CD4-positive, alpha-beta T cell treated with Interferon gamma for 1 hour (primary cell): ENCODE results near the gene GPS2.

Experiments used
- DNase-seq: peaks from one replicate; pipeline ENCODE4 v3.0.0-alpha.2; 2020

The GPS2 gene

DNA sequence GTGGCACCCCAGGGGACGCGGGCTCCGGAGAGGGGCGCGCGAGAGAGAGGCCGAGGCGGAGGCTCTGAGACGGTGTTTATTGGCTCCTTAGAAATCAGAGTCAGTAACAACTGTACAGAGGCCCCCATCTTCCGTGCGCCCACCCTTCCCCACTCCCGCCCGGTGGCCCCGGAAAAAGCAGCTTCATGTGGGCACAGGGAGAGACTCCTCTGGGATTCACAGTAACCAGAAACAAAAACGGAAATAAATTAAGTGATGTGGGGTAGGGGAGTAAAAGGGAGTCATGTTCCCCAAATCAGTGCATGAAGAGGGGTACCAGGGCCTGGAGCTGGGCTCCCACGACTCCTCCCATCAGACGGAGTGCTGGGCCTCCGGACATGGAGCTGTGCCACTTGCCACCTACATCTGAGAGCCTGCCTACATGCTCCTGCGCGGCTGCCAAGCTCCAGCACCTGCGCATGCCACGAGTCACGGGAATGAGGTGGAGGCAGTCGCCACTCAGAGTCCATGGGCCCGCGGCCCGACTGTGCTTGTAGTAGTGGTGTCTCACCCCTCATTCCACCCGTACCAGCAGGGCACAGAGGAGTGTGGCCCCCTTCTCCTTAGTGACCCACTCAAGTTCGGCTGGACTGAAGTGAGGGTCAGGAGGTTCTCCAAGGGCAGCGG, 543 bp upstream of the GPS2 start:
- no peak for DNase-seq

DNA sequence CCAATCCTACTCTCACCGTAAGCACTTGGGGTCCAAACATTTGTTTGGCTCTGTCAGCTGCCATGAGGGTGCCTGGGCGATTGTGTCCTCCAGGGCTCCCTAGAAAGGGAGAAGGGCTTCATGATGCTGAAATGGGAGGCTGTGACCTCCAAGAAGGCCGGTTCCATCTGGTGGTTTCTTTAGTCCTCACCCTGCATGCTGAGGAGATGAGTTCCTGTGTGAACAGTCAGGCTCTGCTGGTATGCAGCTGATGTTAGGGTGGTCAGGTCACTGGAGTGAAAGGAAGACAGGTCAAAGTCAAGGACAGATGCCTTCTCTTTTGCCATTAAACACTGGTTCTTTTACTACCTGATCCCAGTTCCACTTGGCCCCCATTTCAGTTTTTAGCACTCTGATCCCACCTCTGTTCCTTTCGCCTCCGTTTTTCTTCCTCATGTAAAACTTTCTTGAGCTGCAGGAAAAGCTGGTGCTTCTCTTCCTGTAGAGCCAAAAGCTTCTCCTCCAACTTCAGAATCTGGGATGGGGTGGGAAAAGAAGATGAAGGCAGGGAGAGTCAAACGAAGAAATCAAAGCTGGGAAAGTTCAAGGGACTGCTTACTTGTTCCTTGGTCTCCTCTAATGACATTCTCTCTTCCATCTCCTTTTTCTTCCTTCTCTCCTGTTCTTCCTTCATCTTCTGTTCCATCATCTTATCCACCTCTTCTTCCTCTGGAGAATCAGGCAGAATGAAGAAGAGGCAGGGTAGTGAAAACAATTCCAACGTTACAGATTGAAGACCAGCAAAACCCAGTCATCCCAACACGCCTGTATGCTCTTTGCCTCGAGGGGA, 1.1 kb downstream of the GPS2 start:
- no peak for DNase-seq

DNA sequence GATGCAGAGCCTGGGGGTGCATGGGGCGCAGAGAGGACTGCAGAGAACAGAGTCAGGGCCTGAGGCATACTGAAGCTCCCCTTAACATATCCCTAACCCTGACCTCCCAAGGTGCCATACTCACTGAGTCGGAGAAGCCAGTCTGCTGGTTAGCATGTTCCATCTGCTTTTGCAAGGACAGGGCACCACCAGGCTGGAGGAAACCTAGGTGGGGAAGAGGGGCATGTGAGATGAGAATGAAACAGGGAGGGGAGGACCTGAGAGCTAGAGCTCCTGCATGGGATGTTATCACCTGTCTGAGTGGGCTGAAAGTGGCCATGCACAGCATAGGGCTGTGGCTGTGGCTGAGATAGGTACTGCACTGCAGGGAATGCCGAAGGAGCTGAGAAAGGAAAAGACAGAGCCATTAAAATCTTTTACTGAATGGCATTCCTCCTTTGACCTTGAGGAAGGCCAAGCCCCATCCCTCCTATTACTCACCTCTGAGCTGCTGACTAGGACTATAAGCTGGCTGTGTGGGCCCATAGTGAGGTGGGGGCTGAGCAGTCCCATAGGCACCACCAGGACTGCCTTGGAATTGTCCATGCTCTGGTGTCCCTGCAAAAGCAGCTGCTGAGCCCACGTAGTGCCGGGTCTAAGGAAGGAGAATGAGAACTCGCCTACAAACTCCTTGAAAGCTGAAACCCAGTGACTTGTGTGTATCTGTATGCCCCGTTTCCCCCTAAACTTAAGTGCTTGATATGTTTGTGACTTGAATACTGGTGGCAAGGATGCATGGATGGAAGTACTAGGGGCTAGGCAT, 1.9 kb downstream of the GPS2 start:
- no peak for DNase-seq

DNA sequence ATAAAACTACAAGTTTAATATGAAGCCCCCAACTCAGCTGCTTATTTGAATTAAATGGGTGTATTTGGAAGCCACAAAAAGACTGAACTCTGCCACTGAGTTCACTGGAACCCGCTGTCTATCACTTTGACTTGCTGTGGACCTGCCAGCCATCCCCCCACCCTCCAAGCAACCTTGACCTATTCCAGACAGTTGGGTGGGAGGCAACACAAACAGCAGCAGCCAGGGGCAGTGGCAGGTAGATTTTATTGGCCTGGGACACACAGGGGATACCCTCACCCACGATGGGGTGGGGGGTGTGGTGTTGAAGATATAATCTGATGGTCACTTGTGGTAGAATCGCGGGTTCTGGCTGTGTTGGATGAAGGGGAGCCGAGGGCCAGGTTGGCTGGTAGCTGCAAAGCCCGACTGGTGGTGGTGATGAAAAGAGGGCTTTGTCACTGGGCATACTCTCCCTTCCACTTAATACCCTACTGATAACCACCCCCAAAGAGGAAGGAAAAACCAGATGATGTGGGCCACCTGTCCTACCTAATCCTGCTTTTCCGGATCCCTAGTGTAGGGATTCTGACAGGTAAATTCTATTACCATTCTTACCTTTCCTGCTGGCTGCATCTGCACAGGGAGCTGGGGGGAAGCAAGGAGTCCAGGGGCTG, 2.6 kb downstream of the GPS2 start:
- DNase-seq: no peak

DNA sequence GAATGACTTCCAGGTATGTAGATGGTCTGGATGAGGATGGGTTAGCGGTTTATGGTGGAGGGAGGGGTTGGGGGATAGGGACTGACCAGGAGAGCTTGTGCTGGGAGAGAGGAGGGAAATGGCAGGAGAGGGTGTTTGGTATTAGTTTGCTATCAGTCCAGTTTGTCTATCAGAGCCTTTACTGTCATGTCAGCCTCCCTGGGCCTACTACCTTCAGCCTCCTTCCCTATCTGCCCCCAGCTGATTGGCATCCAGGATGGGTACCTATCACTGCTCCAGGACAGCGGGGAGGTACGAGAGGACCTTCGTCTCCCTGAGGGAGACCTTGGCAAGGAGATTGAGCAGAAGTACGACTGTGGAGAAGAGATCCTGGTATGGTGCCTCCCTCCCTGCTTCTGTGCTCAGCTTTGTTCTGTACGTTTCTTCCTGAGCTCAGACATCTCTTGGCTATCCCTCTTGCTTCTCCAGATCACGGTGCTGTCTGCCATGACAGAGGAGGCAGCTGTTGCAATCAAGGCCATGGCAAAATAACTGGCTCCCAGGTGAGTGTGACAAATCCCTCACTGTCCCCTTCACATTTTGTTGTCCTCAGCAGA, 4.0 kb downstream of the GPS2 start:
- DNase-seq: no peak

DNA sequence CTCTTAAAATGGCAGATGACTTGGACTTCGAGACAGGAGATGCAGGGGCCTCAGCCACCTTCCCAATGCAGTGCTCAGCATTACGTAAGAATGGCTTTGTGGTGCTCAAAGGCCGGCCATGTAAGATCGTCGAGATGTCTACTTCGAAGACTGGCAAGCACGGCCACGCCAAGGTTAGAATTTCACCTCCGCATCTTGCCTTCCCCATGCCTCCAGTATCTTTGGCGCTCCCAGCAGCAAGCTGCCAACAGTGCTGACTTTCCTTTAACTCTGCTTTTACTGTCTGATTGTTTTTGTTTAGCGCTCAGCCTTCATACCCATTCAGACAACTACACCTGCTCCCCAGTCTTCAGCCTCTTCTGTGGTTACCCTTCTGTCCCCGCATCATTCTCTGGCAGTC, 5.5 kb downstream of the GPS2 start:
- no peak for DNase-seq

DNA sequence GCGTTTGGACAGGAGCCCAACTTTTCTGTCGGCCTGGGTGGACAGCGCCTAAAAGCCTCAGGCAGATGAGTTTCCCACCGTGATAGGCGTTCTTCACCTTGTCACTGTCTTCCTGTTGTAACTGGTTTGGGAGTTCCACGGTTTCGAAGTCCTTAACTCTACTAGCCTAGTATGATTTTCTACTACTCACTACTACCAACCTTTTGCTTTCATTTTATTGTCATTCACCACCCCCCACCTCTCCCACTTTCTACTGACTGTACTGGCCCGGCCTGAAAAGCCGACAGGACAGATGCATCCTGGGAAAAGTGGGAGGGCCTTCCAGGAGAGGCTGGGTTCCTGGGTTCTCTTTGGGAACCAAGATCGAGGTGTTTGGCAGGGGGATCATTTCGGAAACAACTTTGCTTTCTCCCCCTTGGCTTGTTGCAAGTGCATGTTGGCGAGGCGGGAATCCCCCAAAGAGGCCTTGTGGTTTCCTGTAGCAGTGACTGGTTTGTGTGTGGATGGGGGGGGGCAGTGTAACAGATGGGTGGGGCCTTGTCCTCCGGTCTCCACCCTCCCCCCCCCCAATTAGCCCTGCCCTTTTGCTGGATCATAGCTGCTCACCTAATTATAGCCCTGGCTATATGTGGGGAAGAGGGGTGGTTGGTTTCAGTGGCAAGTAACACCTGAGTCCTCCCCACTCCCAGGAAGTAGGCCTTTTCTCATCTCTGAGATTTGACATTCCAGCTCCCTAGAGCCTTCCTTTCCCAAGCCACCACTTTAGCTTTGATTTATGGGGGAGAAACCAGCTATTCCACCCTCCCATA, 6.3 kb downstream of the GPS2 start:
- peak; percentile 93 for DNase-seq

DNA sequence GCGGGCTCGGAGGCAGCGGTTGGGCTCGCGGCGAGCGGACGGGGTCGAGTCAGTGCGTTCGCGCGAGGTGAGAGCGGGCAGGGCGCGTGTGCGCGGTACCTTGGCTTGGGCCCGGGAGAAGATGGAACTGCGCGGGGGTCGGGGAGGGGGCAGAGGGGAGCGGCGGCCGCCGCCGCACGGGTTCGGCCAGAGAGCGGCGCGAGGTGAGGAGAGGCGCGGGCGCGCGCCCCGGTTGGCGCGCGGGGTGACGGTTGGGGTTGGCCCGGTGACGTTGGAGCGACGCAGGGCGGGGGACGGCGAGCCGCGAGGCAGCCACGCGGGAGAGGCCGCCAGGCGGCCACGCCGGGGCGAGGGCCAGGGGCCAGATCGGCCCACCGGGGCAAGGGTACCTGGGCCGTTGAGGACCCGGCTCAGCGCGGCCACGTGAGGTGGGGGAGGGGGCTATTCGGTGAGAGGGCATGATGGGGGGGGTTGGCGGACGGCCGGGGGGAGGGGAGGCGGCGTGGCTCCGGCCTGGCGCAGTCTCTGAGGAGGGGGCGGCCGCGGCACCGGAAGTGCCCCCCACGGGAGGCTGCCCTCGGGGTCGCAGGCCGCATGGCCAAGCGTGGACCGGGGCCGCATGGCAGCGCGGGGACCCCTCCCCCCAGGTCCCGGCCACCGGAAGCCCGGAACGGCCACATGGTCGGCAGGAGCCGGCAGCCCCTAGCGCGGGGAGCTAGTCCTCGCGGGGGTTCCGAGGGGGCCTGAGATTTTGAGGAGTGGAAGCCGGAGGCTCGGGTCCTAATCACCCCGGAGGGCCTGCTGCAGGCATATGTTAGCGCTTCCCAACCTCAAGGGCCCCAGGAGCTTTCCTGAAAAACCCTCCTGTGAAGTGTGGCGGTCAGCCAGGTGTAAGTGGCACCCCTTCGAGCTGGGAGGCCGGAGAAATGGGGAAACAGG, 7.2 kb downstream of the GPS2 start:
- DNase-seq: peak; percentile 63

DNA sequence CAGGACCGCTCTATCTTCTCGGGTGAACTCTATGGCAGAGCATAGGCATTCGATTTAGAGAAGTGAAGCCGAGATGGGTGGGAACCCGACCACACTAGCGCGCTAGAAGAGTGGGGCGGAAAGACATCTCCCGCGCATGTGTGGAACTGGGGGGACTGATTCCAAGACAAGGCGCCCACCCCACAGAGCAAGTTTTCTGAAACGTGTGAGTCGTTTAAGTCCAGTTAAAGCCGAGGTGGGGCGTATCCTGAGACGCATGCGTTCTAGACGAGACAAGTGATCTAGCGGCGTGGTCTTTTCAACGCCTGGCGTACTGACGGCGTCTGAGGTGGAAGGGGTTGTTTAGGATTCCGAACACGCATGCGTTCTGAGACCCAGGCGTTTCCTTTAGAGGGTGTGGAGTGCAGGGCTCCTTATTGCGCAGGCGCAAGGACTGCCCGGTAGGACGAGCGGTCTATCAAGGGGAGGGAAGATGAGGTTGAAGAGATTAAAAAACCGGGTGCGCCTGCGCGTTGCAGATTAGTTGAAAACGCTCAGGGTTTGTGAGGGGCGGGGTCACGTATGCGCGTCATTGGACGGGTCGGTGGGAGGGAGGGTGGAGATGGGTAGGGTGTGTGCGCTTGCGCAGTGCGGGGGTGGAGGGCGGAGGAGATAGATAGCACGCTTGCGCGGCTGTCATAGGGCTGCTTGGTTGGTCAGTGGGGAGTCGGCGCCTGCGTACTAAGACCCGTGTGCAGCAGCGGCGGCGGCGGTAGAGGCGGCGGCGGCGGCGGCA, 8.1 kb downstream of the GPS2 start, which contains the start of gene EIF5A:
Gene EIF5A, plus strand, starts transcription at position 718 of the 775 bp plus-strand sequence. CDS start 2,008 bp downstream, outside the sequence.
- peak; percentile 100 for DNase-seq

DNA sequence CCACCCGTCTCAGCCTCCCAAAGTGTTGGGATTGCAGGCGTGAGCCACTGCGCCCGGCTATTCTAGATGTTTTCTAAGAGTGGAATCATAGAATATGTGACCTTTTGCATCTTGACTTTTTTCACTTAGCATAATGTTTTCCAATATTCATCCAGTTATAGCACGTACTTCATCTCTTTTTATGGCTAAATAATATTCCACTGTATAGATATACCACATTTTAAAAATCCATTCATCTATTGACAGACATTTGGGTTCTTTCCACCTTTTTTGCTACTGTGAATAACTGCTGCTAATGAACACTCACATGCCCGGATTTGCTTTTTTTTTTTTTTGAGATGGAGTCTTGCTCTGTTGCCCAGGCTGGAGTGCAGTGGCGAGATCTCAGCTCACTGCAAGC, 11.0 kb downstream of the GPS2 start:
- no peak for DNase-seq

DNA sequence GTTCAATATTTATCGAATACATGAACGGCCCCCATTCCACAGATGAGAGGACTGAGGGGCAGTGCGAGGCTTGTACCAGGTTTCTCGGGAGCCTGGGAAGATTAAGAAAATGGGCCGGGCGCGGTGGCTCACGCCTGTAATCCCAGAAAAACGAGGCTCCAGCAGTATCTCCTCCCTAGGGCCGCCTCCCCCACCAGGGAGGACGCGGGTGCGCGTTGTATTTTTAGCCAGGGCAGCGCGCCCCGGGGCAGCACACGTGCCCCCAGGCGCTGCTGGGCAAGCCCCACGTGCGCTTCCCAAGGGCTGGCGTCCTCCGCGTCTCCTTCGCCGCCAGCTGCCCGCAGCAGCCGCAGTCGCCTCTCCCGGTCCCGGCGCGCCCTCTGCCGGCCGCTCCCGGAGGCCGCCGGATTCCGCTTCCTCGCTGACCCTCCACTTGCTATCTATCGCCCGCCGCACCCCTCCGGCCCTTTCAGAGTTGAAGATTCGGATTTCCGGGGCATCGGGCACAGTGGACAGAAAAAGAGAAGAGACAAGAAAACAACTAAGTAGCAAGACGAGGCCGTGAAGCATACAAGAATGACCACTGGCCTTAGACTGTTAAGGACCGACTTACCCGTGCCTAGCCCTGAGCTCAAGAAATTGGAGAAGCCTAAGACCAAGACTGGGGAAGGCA, 18.8 kb downstream of the GPS2 start:
- peak; percentile 70 for DNase-seq

DNA sequence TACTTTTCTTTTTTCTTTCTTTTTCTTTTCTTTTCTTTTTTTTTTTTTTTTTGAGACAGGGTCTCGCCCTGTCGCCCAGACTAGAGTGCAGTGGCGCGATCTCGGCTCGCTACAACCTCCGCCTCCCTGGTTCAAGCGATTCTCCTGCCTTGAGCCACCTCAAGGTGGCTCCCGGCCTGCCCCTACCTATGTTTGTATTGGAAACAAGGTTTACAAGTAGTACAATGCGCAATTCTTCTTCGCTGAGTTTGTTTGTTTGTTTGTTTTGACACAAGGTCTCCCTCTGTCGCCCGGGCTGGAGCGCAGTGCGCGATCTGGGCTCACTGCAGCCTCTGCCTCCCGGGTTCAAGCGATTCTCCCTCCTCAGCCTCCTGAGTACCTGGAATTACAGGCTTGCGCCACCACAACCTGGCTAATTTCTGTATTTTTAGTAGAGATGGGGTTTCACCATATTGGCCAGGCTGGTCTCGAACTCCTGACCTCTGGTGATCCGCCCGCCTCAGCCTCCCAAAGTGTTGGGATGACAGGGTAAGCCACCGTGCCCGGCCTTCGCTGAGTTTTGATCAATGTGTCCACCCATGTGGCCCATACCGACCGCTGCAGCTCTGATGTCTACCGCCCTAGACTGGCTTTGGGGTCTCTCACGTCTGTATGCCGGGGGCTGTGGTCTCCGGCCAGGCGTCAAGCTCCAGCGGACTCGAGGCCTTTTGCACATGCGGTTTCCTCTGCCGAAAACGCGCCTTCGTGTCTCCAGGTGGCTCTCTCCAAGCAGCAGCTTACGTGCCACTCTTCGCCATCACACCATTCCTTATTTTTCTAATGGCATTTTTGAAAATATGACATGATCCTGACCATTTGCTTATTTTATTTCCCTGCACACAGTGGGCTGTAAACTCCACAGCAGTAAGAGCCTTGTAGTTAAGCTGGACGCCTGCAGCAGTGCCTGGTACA, 19.7 kb downstream of the GPS2 start:
- DNase-seq: no peak

DNA sequence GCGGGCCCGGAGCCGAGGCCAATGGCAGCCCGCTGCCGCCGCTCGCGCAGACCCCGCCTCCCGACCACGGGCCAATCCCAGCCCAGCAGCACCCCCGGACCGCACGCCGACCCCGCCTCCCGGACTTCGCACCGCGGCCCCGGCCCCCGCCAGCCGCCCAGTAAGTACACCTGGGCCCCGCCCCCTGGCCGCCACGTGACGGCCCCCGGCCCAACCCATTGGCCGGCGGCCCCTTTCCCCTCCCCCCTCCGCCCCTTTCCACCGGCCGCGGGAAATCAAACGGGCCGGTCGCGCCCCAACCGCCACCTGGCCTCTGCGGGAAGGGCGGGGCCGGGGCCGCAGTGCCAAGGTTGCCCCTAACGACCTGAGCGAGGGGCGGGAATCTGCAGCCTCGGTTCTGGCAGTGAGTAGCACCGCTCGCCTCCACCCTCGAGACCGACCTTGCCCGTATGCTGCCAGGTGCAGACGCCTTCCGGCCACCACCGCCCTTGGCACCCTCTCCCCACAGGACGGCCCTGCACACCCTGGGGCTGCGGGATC, 20.5 kb downstream of the GPS2 start, which contains the start of gene YBX2:
Gene YBX2, minus strand, starts transcription at position 26 of the 540 bp plus-strand sequence. CDS start 139 bp downstream, outside the sequence.
- peak; percentile 84 for DNase-seq

DNA sequence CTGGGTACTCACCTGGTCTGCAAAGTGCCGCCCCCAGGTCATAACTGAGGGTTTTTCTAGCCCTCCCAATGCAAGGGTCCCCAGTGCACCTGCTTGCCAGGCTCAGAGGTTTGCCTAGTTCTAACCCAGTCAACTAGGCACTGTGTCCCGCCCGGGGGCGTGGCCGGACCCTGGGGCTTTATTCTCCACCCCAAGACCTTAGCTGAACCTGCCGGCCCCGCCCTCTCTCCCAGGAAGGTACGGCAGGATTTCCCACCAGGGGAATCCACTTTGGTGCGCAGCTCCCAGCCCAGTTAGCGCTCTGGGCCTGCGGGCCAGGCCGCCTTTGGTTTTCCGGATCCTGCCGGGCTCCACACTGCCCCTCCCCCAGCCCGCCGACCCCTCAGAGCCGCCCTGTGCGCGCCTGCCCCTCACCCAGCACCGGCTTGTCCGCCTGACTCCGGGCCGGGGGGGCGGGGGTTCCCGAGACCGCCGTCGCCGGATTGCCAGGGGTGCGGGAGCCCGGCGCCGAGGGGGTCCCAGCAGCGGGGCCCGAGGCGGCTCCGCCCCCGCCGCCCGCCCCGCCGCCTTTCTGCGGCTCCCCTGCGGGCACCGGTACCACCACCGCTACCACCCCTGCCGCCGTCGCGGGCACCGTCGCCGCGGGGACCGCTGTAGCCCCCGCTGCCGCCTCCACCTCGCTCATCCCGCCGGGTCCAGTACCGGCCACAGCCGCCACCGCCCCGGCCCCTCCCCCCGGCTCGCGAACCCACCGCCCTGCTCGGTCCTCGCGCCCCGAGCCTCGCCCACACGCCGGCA, 21.1 kb downstream of the GPS2 start:
- no peak for DNase-seq

DNA sequence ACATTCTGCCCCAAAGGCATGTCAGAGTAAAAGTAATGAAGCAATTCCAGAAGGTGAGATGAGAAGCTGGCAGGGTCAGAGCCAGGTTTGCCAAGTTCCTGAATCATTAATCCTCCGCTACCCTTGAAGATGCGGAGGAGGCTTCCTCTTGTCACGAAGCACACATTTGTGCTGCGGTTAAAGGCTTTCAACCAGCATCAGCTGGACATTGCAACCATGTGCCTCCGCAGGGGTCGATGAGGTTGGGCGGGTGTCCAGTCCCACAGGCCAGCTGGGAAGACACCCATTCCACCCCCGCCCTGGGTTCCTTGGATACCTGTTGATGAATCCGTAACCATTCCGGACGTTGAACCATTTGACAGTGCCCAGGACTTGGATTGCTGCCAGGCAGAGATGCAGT, 22.0 kb downstream of the GPS2 start:
- no peak for DNase-seq

DNA sequence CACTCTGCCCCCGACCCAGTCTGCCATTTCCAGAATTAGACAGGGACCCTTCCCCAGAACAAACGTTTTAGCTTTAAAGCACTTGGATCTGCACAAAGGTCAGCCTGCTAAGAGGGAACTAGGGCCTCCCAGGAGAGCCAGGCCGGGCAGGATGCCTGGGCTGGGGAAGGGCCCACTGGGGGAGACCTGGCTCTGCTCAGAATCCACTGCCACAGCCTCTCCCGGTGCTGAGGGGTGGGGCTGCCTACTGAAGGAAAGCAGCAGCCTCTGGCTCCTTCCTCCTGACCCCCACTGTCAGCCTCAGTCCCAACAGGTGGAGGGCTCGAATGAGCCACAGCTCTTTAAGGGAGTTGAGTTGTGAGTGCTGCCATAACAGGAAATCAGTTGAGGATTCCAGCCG, 22.4 kb downstream of the GPS2 start:
- DNase-seq: no peak

DNA sequence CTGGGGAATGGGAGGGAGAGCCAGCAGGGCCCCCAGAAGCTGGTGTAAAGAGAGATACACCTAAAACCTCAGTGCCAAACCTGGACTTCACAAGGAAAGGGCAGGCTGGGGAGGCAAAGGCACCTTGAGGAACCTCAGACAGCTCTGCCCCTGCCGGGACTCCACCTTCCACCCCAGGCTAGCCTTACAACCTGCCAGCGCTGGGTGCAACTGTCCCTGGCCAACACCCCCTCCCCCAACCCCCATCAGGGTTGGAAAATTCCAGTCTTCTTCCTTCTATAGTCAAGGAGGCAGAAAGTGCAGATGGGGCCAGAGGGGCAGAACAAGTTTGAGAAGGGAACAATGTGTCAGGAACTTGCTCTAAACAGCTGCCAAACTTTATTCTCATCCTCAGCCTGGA, 23.0 kb downstream of the GPS2 start:
- no peak for DNase-seq
